ENCODE results near the gene MFSD2B.
A peak's percentile ranks its signal among the peaks of the same experiment; 100 is the strongest.

The MFSD2B gene, protein sequence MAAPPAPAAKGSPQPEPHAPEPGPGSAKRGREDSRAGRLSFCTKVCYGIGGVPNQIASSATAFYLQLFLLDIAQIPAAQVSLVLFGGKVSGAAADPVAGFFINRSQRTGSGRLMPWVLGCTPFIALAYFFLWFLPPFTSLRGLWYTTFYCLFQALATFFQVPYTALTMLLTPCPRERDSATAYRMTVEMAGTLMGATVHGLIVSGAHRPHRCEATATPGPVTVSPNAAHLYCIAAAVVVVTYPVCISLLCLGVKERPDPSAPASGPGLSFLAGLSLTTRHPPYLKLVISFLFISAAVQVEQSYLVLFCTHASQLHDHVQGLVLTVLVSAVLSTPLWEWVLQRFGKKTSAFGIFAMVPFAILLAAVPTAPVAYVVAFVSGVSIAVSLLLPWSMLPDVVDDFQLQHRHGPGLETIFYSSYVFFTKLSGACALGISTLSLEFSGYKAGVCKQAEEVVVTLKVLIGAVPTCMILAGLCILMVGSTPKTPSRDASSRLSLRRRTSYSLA

DNA sequence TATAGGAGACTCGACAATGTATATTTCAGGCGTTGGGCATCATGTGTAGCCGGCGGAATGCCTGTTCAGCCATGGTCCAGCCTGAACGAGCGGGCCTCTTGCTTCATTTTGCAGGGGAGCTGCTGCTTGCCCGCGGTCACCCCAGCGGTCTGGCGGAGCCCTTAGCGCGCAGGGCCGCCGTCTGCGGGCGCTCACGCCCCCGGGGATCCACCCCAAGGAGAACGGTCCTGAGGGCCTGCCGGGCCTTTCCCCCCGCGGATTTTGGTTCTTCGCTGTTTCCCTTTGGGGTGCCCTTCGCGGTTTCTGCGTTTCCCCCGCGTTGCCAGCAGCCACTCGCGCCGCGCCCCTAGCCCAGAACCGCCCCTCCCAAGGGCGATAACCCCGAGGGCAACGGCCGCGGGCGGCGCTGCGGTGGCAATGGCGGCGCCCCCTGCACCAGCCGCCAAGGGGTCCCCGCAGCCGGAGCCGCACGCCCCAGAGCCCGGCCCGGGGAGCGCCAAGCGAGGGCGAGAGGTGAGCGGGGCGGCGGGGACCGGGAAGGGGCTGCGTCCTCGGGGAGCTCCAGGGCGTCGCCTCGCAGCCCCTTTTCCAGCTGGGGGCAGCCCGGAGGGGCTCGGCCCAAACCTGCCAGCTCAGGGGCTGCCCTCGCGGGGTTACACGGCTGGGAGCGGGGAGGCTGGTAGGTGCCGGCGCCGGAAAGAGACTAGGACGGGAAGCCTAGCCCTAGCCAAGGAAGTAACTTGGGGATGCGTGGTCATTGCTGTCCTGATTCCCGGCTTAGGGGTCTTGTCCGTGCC, at the start of gene MFSD2B:
MFSD2B (plus strand) TSS at position 406 of the 797 bp plus-strand sequence; CDS start at position 418, 12 bp downstream.
- Histone ChIP-seq H3K36me3 (ENCODE audit: control insufficient read depth, insufficient read depth, low read length) (no peaks in the 10 kb centered on the region), H3K4me3 (ENCODE audit: low read length) (peak within 1 kb of the TSS; percentile 46; the same call in 1 of the 2 replicates), H3K27me3 (ENCODE audit: control insufficient read depth, insufficient read depth, low read length) (no peaks in the 10 kb centered on the region), H3K4me1 (ENCODE audit: control insufficient read depth, insufficient read depth, low read length) (peaks cover 4% of the 10 kb centered on the region), H3K9me3 (ENCODE audit: control insufficient read depth, insufficient read depth, low read length) (no peaks in the 10 kb centered on the region), H3K27ac (ENCODE audit: low read length) (no peak within 1 kb of the TSS)
- no CpG with 5 or more reads among the region's 75 CpGs for WGBS (ENCODE audit: insufficient coverage, insufficient read length)
- no peak for DNase-seq (ENCODE audit: low read depth, low spot score)

DNA sequence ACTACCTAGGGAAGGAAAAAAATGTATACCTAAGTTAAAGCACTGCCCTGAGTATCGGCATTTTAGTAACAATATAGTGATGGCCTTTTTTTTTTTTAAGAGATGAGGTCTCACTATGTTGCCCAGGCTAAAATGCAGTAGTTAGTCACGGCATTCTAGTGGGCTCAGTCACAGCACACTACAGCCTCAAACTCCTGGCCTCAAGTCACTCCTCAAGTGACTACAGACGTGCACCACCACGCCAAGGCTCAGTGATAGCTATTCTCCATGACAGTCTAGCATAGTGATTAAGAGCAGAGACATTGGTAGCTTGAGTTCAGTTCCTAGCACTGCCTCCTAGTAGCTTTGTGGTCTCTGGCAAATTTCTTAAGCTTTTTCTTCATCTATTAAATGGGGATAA, 42.0 kb upstream of the MFSD2B start:
- H3K36me3 ChIP-seq (ENCODE audit: control insufficient read depth, insufficient read depth, low read length): no peaks in the 10 kb centered on the region
- no peak overlapping the region for H3K4me3 ChIP-seq (ENCODE audit: low read length)
- no CpG with 5 or more reads among the region's 4 CpGs for WGBS (ENCODE audit: insufficient coverage, insufficient read length)
- H3K27ac ChIP-seq (ENCODE audit: low read length): no peak overlapping the region
- H3K9me3 ChIP-seq (ENCODE audit: control insufficient read depth, insufficient read depth, low read length): no peaks in the 10 kb centered on the region
- H3K4me1 ChIP-seq (ENCODE audit: control insufficient read depth, insufficient read depth, low read length): no peaks in the 10 kb centered on the region
- no peaks in the 10 kb centered on the region for H3K27me3 ChIP-seq (ENCODE audit: control insufficient read depth, insufficient read depth, low read length)
- no peak for DNase-seq (ENCODE audit: low read depth, low spot score)

DNA sequence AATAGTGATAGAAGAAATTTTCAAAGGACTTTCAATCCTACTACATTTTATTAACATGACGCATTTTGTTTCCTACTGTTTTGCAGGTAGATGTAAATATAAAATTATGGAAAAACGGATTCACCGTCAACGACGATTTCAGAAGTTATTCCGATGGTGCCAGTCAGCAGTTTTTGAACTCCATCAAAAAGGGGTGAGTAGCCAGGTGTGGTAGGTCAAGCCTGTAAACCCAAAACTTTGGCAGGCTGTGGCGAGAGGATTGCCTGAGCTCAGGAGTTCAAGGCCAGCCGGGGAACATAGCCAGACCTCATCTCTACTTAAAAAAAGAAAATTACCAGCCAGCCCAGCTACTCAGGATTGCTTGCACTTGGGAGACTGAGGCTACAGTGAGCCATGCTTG, 33.0 kb upstream of the MFSD2B start:
- DNase-seq (ENCODE audit: low read depth, low spot score): no peak
- Histone ChIP-seq H3K4me1 (ENCODE audit: control insufficient read depth, insufficient read depth, low read length) (no peaks in the 10 kb centered on the region), H3K4me3 (ENCODE audit: low read length) (no peak overlapping the region), H3K9me3 (ENCODE audit: control insufficient read depth, insufficient read depth, low read length) (no peaks in the 10 kb centered on the region), H3K27ac (ENCODE audit: low read length) (no peak overlapping the region), H3K27me3 (ENCODE audit: control insufficient read depth, insufficient read depth, low read length) (no peaks in the 10 kb centered on the region), H3K36me3 (ENCODE audit: control insufficient read depth, insufficient read depth, low read length) (no peaks in the 10 kb centered on the region)
- WGBS (ENCODE audit: insufficient coverage, insufficient read length): no CpG with 5 or more reads among the region's 8 CpGs

DNA sequence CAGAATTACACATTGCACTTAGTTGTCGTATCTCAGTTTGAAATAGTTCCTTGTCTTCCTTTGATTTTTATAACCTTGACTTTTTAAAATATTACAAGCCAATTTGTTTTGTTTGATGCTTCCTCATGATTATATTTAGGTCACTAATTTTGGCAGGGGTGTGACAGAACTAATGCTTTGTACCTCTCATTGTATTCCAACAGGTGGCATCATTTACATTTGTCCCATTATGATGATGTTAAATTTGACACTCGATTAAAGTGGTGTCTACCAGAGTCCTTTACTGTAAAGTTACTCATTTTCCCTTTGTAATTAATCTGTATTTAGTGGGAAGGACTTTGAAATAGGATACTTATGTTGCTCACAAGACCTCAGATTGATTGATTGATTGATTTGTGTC, 21.5 kb upstream of the MFSD2B start:
- no peaks in the 10 kb centered on the region for H3K9me3 ChIP-seq (ENCODE audit: control insufficient read depth, insufficient read depth, low read length)
- no peaks in the 10 kb centered on the region for H3K4me1 ChIP-seq (ENCODE audit: control insufficient read depth, insufficient read depth, low read length)
- no peak for DNase-seq (ENCODE audit: low read depth, low spot score)
- no peaks in the 10 kb centered on the region for H3K36me3 ChIP-seq (ENCODE audit: control insufficient read depth, insufficient read depth, low read length)
- H3K4me3 ChIP-seq (ENCODE audit: low read length): no peak overlapping the region
- no peak overlapping the region for H3K27ac ChIP-seq (ENCODE audit: low read length)
- H3K27me3 ChIP-seq (ENCODE audit: control insufficient read depth, insufficient read depth, low read length): no peaks in the 10 kb centered on the region
- WGBS (ENCODE audit: insufficient coverage, insufficient read length): no CpG with 5 or more reads among the region's 2 CpGs

DNA sequence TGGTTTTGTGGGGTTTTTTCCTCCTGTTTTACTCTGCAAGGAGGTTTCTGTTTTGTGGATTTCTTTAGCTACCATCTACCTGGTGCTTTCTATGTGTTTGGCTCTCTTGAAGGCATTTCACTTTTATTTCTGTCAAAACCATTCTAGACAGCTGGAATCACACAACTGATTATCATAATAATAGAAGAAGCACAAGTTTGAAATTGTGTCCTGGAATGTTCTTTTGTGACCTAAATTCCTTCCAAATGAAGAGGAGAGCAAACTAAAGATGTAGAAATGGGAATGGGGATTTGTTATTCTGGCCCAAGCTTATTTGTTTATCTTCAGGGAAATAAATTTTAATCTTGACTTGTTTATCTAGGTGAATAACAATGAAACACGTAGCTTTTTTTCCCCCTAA, 17.0 kb upstream of the MFSD2B start:
- H3K4me3 ChIP-seq (ENCODE audit: low read length): no peak overlapping the region
- H3K27me3 ChIP-seq (ENCODE audit: control insufficient read depth, insufficient read depth, low read length): no peaks in the 10 kb centered on the region
- H3K4me1 ChIP-seq (ENCODE audit: control insufficient read depth, insufficient read depth, low read length): no peaks in the 10 kb centered on the region
- no peak for DNase-seq (ENCODE audit: low read depth, low spot score)
- H3K27ac ChIP-seq (ENCODE audit: low read length): no peak overlapping the region
- no peaks in the 10 kb centered on the region for H3K36me3 ChIP-seq (ENCODE audit: control insufficient read depth, insufficient read depth, low read length)
- no CpG with 5 or more reads among the region's 1 CpG for WGBS (ENCODE audit: insufficient coverage, insufficient read length)
- no peaks in the 10 kb centered on the region for H3K9me3 ChIP-seq (ENCODE audit: control insufficient read depth, insufficient read depth, low read length)

DNA sequence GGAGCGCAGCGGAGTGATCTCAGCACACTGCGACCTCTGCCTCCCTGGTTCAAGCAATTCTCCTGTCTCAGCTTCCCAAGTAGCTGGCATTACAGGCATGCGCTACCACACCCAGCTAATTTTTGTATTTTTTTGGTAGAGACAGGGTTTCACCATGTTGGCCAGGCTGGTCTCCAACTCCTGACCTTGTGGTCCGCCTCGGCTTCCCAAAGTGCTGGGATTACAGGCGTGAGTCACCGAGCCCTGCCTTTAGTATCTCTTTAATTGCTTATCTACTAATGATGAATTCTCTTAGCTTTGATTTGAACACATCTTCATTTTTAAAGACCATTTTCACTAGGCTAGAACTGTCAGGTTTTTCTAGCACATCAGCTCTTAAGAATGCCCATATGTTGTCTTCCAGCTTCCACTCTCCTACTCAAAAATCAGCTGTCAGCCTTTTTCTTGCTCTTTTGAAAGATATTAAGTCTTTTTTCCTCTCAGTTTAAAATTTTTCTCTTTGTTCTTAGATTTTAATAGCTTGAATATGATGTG, 16.1 kb upstream of the MFSD2B start:
- Histone ChIP-seq H3K4me3 (ENCODE audit: low read length) (no peak overlapping the region), H3K27ac (ENCODE audit: low read length) (no peak overlapping the region), H3K9me3 (ENCODE audit: control insufficient read depth, insufficient read depth, low read length) (no peaks in the 10 kb centered on the region), H3K27me3 (ENCODE audit: control insufficient read depth, insufficient read depth, low read length) (no peaks in the 10 kb centered on the region), H3K36me3 (ENCODE audit: control insufficient read depth, insufficient read depth, low read length) (no peaks in the 10 kb centered on the region), H3K4me1 (ENCODE audit: control insufficient read depth, insufficient read depth, low read length) (no peaks in the 10 kb centered on the region)
- no peak for DNase-seq (ENCODE audit: low read depth, low spot score)
- no CpG with 5 or more reads among the region's 8 CpGs for WGBS (ENCODE audit: insufficient coverage, insufficient read length)

DNA sequence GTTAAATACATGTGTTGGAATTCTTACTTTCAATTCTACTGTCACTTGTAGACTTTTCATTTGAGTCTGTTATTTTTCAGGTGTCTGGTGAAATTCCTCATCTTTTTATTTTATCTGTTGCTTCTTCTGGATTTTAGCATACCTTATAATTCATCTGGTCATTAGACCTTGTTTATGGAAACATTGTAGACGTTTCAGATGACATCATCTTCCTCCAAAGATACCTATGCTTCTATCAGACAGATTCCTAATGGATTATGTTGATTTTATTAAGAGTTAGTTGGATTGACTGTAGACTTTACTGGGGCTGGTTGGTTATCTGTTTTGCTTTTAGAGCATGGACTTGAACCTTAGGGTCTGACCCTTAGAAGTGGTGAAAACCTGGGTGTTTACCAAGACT, 15.3 kb upstream of the MFSD2B start:
- Histone ChIP-seq H3K27ac (ENCODE audit: low read length) (no peak overlapping the region), H3K9me3 (ENCODE audit: control insufficient read depth, insufficient read depth, low read length) (no peaks in the 10 kb centered on the region), H3K27me3 (ENCODE audit: control insufficient read depth, insufficient read depth, low read length) (no peaks in the 10 kb centered on the region), H3K4me3 (ENCODE audit: low read length) (no peak overlapping the region), H3K36me3 (ENCODE audit: control insufficient read depth, insufficient read depth, low read length) (no peaks in the 10 kb centered on the region), H3K4me1 (ENCODE audit: control insufficient read depth, insufficient read depth, low read length) (no peaks in the 10 kb centered on the region)
- no peak for DNase-seq (ENCODE audit: low read depth, low spot score)
- WGBS (ENCODE audit: insufficient coverage, insufficient read length): no CpG with 5 or more reads among the region's 1 CpG

DNA sequence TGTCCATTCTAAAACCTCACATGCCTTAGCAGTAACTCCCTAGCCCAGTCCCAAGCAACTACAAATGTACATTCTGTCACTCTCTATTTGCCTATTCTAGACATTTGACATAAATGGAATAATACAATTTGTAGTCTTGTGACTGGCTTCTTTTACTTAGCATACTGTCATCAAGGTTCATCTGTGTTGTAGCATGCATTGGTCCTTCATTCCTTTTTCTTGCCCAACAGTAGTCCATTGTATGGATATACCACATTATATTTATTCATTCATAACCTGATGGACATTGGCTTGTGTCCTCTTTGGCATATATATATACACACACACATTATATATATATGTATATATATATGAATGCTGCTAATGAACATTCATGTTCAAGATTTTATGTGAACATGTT, 2.2 kb upstream of the MFSD2B start:
- no peak for DNase-seq (ENCODE audit: low read depth, low spot score)
- H3K27ac ChIP-seq (ENCODE audit: low read length): no peak overlapping the region
- no peak overlapping the region for H3K4me3 ChIP-seq (ENCODE audit: low read length)
- H3K27me3 ChIP-seq (ENCODE audit: control insufficient read depth, insufficient read depth, low read length): no peaks in the 10 kb centered on the region
- H3K36me3 ChIP-seq (ENCODE audit: control insufficient read depth, insufficient read depth, low read length): no peaks in the 10 kb centered on the region
- no peaks in the 10 kb centered on the region for H3K9me3 ChIP-seq (ENCODE audit: control insufficient read depth, insufficient read depth, low read length)
- H3K4me1 ChIP-seq (ENCODE audit: control insufficient read depth, insufficient read depth, low read length): peaks cover 4% of the 10 kb centered on the region

DNA sequence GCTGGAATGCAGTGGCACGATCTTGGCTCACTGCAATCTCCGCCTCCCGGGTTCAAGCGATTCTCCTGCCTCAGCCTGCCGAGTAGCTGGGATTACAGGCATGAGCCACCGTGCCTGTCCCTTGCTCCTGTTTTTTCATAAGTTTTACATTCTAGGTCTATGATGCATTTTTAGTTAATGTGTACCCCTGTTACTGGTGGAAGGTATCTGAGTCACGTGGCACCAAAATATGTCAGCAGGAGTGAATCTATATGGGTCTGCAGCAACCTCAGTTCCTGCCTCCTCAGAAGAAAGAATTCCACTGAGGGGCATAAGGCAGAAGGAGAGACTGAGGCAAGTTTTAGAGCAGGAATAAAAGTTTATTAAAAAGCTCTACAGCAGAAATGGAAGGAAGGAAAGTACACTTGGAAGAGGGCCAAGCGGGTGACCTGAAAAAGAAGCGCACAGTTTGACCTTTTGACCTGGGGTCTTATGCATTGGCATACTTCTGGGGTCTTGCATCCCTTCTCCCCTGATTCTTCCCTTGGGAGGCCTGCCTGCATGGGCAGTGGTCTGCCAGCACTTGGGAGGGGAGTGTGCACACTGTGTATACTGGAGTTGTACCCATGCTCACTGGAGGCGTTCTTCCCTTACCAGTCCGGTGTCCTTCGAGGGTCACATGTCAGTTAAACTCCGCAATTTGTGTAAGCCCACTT, 1.1 kb upstream of the MFSD2B start:
- Histone ChIP-seq H3K27ac (ENCODE audit: low read length) (no peak overlapping the region), H3K9me3 (ENCODE audit: control insufficient read depth, insufficient read depth, low read length) (no peaks in the 10 kb centered on the region), H3K27me3 (ENCODE audit: control insufficient read depth, insufficient read depth, low read length) (no peaks in the 10 kb centered on the region), H3K36me3 (ENCODE audit: control insufficient read depth, insufficient read depth, low read length) (no peaks in the 10 kb centered on the region), H3K4me3 (ENCODE audit: low read length) (no peak overlapping the region), H3K4me1 (ENCODE audit: control insufficient read depth, insufficient read depth, low read length) (peaks cover 4% of the 10 kb centered on the region)
- no CpG with 5 or more reads among the region's 13 CpGs for WGBS (ENCODE audit: insufficient coverage, insufficient read length)
- DNase-seq (ENCODE audit: low read depth, low spot score): no peak

DNA sequence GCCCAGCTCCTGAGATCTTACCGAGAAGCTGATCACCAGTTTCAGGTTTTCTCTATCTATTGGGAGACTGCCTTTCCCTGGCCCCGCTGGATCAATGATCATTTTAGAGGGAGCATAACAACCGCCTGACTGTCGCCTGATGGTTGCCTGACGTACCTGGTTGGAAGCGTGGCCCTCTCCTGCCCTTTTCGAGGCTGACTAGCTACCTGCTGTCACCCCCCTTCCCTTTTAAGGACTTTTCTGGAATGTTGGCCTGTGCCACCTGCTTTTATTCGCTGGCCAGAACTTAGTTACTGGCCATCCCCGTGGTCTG, 562 bp upstream of the MFSD2B start:
- no peaks in the 10 kb centered on the region for H3K36me3 ChIP-seq (ENCODE audit: control insufficient read depth, insufficient read depth, low read length)
- H3K27me3 ChIP-seq (ENCODE audit: control insufficient read depth, insufficient read depth, low read length): no peaks in the 10 kb centered on the region
- WGBS (ENCODE audit: insufficient coverage, insufficient read length): no CpG with 5 or more reads among the region's 9 CpGs
- no peak overlapping the region for H3K27ac ChIP-seq (ENCODE audit: low read length)
- peaks cover 4% of the 10 kb centered on the region for H3K4me1 ChIP-seq (ENCODE audit: control insufficient read depth, insufficient read depth, low read length)
- no peak overlapping the region for H3K4me3 ChIP-seq (ENCODE audit: low read length)
- DNase-seq (ENCODE audit: low read depth, low spot score): no peak
- no peaks in the 10 kb centered on the region for H3K9me3 ChIP-seq (ENCODE audit: control insufficient read depth, insufficient read depth, low read length)

Measured in iPS DF 6.9 (cell line).